Glomerular endothelial cell (primary cell): ENCODE measurements around the gene RNF39. TPM values are rescaled to one million over a fixed set of nuclear protein-coding genes. Genes with fewer than 3 reads are reported as not detected.

Experiments
- DNase-seq: peaks from one replicate; pipeline ENCODE4 v3.0.0-alpha.2; 2011; ENCODE audit warnings: low read depth, low spot score; ENCODE audit errors: extremely low read depth
- total RNA-seq: library from RNA; depleted of rRNA; stranded (reverse); fragments of >200 nt; gene quantifications from 2 replicates; pipeline ENCODE4 v1.2.3, GENCODE V29; 2015

RNF39 gene
- total RNA-seq, 1 donor from 2014 or later: not detected

DNA sequence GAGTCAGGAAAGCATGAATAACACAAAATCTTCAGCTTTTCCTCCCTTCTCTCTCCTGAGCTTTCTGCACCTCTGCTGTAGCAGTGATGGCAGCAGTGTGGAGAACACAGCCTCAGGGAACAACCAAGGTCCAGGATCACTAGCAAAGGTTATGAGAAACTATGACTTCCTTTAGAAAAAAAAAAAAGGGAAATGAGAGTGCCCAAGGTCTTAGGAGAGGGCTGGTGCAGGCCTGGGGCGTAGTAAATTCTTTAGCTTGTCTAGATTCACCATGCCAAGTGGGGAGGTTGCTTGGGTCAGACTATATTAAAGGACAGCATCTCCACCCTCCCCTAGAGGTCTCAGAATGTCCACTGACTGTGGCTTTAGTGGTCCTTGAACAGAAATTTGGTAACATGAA, 54.9 kb downstream of the RNF39 start:
- DNase-seq: no peak

Other genes starting within 250 kb of the RNF39 start
- gene HLA-G, start 247.9 kb downstream of the RNF39 start, total RNA-seq: not detected in 2 replicates
- 625 and 1,826 TPM in 2 replicates for gene HLA-A, start 133.2 kb downstream of the RNF39 start, total RNA-seq
- gene POLR1H, start 14.5 kb downstream of the RNF39 start, total RNA-seq: 19.2 and 26.4 TPM in 2 replicates
- gene PPP1R11, start 8.6 kb downstream of the RNF39 start, total RNA-seq: 34.8 and 37.4 TPM in 2 replicates
- not detected in 2 replicates for gene TRIM31, start 37.3 kb upstream of the RNF39 start, total RNA-seq
- gene TRIM40, start 60.4 kb upstream of the RNF39 start, total RNA-seq: not detected in 2 replicates
- not detected in 2 replicates for gene TRIM10, start 85.4 kb upstream of the RNF39 start, total RNA-seq
- gene TRIM15, start 87.8 kb upstream of the RNF39 start, total RNA-seq: not detected in 2 replicates
- 39.7 and 44.9 TPM in 2 replicates for gene TRIM26, start 137.6 kb upstream of the RNF39 start, total RNA-seq